NOMO-1 treated with DMSO at 0.1 percent for 48 hours (cell line): ENCODE results near the gene KLHL29.

Experiments used
- DNase-seq: peaks from one replicate; lab custom pipeline; 2025; ENCODE audit not compliant: unreplicated experiment; lab: John Stamatoyannopoulos, UW

The KLHL29 gene

GRCh38 chr2:23563673-23564614, 179.0 kb downstream of the KLHL29 start:
- DNase-seq, result no peak

- no peak for DNase-seq
These were observed 179.6 kb downstream of the KLHL29 start for GRCh38 chr2:23564615-23564960.

DNA sequence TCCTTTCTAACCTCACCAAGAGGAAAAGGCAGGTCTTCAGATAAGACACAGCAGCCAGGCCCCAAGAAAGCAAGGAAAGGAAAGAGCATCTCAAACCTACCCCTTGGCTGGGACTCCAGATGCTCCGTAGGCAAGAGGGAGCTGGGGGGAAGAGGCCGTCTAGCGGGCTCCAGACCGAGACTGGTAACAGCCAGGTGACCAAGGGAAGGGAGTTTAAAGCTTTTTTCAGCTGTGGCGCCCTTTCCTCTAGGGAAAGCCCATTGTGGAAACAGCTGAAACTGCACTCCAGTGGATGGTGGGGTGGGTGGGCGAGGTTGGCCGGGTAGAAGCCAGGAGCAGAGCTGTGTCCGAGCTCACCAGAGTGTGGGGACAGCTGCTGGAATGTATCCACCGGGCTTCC, 180.4 kb downstream of the KLHL29 start:
- no peak for DNase-seq

- DNase-seq, result no peak
These were observed 180.8 kb downstream of the KLHL29 start for GRCh38 chr2:23565814-23566213.

DNA sequence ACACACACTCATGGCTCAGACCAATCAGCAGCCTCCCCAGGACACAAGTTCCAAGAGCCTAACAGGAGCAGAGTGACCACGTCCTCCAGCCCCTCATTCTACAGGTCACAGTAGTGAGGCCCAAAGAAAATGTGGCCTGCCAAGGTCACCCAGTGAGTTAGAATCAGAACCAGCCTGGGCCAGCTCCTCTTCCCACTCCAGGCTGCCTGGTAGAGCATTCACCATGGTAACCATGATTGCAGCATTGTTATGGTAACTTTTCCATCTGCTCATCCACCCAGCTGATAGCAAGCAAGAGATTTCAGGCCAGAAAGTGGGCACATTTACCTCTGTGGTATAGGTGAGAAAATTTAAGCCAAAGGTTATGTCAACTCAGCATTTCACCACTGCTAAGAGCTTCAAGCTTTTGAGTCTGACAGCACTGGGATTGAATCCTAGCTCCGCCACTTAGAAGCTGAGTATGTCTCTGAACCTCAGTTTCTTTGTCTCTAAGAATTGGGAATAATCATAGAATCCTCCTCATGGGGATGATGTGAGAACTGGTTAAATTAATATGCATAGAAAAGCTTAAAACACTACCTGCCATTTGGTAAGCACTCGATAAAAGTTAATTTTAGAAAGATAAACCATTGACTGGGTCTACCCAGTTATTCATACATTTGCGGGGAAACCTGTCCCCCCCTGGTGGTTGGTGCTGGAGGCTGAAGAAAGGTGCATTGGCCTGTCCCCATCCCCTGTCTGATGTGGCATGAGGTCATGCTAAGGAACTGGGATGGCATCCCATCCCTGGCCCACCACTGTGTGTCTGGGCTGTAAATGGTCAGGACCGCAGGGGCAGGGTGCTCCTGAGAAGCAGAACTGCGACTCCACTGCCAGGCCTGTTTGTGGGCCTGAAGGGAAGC, 181.5 kb downstream of the KLHL29 start:
- no peak for DNase-seq

GRCh38 chr2:23567161-23567756, 182.3 kb downstream of the KLHL29 start:
- no peak for DNase-seq

DNA sequence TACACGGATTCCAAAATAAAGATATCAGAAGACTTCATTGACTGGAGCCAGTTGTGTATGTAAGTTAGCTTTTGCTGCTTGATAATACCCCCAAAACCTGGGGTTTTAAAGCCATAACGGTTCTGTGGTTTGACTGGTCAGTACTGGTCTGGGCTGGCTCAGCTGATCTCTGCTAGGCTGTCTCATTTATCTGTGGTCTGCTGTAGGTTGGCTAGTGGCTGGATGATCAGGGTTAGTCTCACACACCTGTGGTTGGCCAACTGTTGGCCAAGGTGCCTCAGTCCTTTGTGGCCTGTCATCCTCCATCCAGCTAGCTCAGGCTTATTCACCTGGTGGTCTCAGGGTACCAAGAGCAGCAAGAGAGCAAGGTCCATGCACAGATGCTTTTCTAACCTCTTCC, 183.2 kb downstream of the KLHL29 start:
- DNase-seq, result no peak

GRCh38 chr2:23568626-23569190, 183.7 kb downstream of the KLHL29 start:
- DNase-seq, result no peak

DNA sequence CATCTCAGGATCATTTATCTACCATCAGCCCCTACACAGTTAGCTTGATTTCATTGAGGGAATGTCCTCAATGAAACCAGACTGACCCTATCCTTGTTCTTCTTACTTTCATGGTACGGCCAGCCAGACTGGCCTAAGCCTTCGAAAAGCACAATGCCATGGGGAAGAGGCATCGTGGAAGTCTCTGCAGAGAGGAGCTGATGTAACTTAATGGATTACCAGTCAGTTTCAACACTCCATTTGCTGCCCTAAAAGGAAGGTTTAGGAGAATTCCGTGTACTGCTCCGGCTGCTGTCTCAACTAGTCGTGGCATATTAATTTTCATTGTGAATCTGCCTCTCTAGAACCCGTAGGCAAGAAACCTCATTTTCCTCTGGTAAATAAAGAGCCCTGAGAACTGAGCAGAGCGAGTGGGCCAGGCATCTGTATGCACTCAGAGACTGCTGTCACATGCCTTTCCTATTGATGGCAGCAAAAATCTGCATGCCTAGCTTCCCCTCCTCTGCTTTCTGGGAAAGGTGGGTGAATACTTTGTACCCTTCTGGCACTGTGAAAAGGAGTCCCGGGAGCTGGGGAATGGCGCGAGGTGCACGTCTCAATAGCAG, 184.9 kb downstream of the KLHL29 start:
- DNase-seq, result no peak

DNA sequence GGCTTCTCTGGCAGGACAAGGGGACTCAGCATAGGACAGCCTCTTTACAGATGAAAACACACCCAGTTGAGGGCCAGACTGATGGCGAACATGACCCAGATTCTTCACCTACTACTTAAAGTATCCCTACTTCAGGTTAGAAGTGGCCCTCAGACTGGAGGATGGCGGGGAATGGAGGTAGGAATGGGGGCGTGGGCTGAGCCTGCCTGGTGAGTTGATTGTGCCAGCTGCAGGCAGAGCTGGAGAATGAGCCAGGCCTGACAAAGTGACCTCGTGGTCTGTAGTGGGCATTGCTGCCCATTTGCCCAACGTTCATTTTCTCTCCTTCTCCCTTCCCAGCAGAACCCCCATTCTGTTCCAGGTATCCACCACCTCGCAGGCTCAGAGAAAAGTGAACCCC, 186.1 kb downstream of the KLHL29 start:
- DNase-seq, result no peak

- no peak for DNase-seq
These were observed 186.7 kb downstream of the KLHL29 start for GRCh38 chr2:23571527-23572282.

GRCh38 chr2:23574919-23575654, 190.1 kb downstream of the KLHL29 start:
- no peak for DNase-seq

DNA sequence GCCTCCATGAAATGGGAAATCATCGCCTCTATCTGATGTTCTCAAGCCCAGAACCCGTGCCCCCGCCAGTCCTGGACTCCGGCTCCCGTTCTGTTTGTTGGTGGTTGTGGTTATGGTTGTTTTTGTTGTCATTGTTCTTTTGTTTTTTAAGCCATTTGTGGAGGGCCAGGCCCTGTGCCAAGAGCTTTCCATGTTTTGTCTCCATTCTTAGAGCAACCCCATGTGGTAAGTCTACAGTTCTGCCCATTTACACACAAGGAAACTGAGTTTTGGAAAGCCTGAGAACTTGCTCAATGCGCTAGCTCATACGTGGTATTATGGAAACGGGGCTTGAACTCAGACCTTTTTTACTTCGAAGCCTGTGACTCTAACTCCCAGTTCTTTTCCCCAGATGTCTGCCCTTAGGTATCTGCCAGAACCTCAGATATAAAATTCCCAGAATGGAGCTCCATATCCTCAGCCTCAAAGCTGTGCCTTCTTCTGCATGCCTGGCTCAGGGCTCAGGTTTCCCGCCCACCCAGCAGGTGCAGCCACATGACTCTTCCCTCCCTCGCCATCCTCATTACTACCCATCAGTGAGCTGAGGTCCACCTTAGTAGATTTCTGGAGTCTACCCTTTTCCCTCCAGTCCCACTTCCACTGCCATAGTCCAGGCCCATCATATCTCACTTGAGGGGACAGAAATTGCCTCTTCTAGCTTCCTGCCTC, 194.1 kb downstream of the KLHL29 start:
- no peak for DNase-seq

DNA sequence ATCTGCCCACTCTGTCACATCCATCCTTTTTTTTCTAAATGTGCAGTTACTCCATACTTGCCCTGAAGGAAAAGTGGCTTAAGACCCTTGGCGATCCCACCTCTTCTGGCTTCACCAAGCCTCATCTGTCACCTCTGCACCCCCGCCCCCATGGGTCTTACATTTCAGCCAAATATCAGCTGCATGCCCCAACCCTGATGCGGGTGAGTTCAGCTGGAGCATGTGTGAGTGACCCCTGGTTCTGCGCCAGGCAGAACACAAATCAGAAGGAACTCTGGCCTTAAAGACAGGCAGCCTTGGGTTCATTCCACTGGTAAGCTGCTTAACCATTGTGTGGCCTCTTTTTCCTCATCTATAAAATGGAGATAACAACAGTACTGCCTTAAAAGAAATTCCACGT, 194.7 kb downstream of the KLHL29 start:
- no peak for DNase-seq

- no peak for DNase-seq
These were observed 198.5 kb downstream of the KLHL29 start for GRCh38 chr2:23583467-23583866.

DNA sequence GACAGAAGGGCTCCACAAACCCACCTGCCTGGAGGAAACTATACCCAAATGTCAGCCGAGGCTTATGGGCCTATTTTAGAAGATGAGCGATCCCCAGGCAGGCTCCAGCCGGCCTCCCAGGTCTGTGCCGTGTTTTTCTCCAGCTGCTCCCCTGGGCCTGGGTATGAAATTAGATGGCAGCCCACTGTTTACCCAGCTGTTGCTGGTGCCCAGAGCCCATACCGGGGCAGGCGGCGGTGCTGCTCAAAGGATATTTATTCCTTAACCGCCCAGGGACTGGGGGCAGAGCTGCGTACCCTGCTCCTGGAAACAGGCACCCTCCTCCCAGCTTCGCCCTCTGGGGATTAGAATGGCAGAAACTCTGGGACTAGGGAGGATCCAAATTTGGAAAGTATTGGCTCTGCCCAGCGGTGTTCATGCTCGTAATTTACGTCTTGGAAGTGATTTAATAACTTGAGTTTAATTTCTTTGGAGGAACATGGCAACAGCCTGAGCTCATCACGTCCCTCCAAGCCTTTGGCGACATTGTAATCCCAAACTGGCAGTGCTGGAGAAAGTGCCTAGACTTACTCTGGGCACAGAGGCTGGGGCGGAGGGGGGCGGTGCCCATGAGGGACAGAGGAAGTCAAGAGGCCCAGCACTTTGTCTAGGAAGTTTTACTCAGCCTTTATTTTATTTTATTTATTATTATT, 199.2 kb downstream of the KLHL29 start:
- no peak for DNase-seq

GRCh38 chr2:23585273-23586170, 200.5 kb downstream of the KLHL29 start:
- no peak for DNase-seq
